ENCODE measurements around the gene KIF3A. TPM values are rescaled to one million over a fixed set of nuclear protein-coding genes. Genes with fewer than 3 reads are reported as not detected.
A peak's percentile ranks its signal among the peaks of the same experiment; 100 is the strongest.

KIF3A gene
- total and polyA plus RNA-seq, 5 donors = 4.2 to 9.8 (median 8.8) TPM

GRCh38 chr5:132667309-132667708 is 70.0 kb downstream of the KIF3A start:
- no peak for ATAC-seq
- intact Hi-C loops (cut with DNase I) = no loop called here
- Histone ChIP-seq H3K27me3 (ENCODE audit: control insufficient read depth, insufficient read depth) (no peaks in the 10 kb centered on the region), H3K27ac (ENCODE audit: low read length) (no peak overlapping the region), H3K9me3 (ENCODE audit: control insufficient read depth, low read length) (no peaks in the 10 kb centered on the region), H3K4me1 (ENCODE audit: control insufficient read depth, insufficient read depth, low read length) (no peaks in the 10 kb centered on the region), H3K4me3 (ENCODE audit: low read length) (no peak overlapping the region)
- WGBS = 90% methylated on average over 10 of the region's 10 CpGs
- no peak for DNase-seq

GRCh38 chr5:132666310-132667123 is 70.8 kb downstream of the KIF3A start:
- DNase-seq = no peak
- 77% methylated on average over 16 of the region's 16 CpGs for WGBS
- H3K4me3 ChIP-seq (ENCODE audit: low read length) = no peak overlapping the region

GRCh38 chr5:132665574-132666080 is 71.7 kb downstream of the KIF3A start:
- WGBS = 86% methylated on average over 21 of the region's 21 CpGs
- no peak overlapping the region for H3K27ac ChIP-seq (ENCODE audit: low read length)
- H3K9me3 ChIP-seq (ENCODE audit: control insufficient read depth, low read length) = no peaks in the 10 kb centered on the region
- no peaks in the 10 kb centered on the region for H3K4me1 ChIP-seq (ENCODE audit: control insufficient read depth, insufficient read depth, low read length)
- H3K27me3 ChIP-seq (ENCODE audit: control insufficient read depth, insufficient read depth) = no peaks in the 10 kb centered on the region
- H3K4me3 ChIP-seq (ENCODE audit: low read length) = no peak overlapping the region
- intact Hi-C loops (cut with DNase I) = no loop called here
- ATAC-seq (no peak), DNase-seq (no peak)

More at GRCh38 chr5:132666310-132667123, 70.8 kb downstream of the KIF3A start:
- intact Hi-C loops (cut with DNase I) = no loop called here
- ATAC-seq = no peak
- Histone ChIP-seq H3K9me3 (ENCODE audit: control insufficient read depth, low read length) (no peaks in the 10 kb centered on the region), H3K27me3 (ENCODE audit: control insufficient read depth, insufficient read depth) (no peaks in the 10 kb centered on the region), H3K4me1 (ENCODE audit: control insufficient read depth, insufficient read depth, low read length) (no peaks in the 10 kb centered on the region), H3K27ac (ENCODE audit: low read length) (no peak overlapping the region)

- WGBS = 98% methylated on average over 9 of the region's 9 CpGs
- no peaks in the 10 kb centered on the region for H3K9me3 ChIP-seq (ENCODE audit: control insufficient read depth, low read length)
- no peak for DNase-seq
- intact Hi-C loops (cut with DNase I) = no loop called here
- H3K27me3 ChIP-seq (ENCODE audit: control insufficient read depth, insufficient read depth) = no peaks in the 10 kb centered on the region
- no peak overlapping the region for H3K4me3 ChIP-seq (ENCODE audit: low read length)
- H3K4me1 ChIP-seq (ENCODE audit: control insufficient read depth, insufficient read depth, low read length) = no peaks in the 10 kb centered on the region
- no peak overlapping the region for H3K27ac ChIP-seq (ENCODE audit: low read length)
- ATAC-seq = no peak
Observed at GRCh38 chr5:132664696-132665209, 72.6 kb downstream of the KIF3A start.

DNA sequence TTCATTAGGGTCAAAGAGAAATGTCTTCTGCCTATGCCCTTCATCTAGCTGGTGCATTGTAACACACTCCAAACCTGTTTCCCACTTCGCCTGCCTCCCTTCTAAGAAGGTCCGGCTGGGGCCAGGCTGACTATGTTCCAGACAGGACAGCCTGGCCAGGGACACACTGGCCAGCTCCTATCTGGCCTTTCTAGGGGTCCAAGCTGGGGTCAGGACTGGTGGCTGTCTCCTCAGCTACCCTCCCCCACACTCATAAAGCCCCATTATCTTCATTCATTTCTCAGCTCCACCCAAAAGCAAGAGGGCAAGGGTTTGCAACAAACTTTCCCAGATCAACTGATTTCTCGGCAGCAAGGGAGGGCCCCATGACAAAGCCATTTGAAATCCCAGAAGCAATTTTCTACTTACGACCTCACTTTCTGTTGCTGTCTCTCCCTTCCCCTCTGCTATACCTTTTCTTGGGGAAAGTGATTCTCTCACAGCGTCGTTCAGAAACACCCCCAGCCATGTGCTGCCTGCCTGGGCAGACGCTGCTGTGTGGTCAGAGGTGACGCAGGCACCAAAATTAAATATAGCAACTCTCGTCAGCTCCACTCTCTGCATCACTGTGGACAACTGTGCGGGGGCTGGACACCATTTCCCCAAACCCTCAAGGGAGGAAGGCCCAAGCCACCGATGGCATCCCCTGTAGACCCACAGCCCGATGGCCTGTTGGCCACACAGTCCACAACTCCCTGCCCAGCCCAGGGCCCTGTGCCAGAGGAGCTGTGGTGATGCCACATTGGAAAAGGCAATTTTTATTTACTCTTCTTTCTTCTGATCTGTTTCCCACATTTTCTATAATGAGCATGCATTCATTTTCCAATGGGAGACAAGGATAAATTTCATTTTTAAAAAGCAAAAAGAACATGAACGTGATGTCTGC is 73.3 kb downstream of the KIF3A start:
- Histone ChIP-seq H3K27ac (ENCODE audit: low read length) (no peak overlapping the region), H3K27me3 (ENCODE audit: control insufficient read depth, insufficient read depth) (no peaks in the 10 kb centered on the region), H3K9me3 (ENCODE audit: control insufficient read depth, low read length) (no peaks in the 10 kb centered on the region), H3K4me1 (ENCODE audit: control insufficient read depth, insufficient read depth, low read length) (no peaks in the 10 kb centered on the region), H3K4me3 (ENCODE audit: low read length) (no peak overlapping the region)
- intact Hi-C loops (cut with DNase I) = no loop called here
- ATAC-seq (peak in 1 of 2 donors; percentile 34), DNase-seq (no peak)
- 64% methylated on average over 13 of the region's 13 CpGs for WGBS

- DNase-seq = no peak
- Histone ChIP-seq H3K27ac (ENCODE audit: low read length) (no peak overlapping the region), H3K27me3 (ENCODE audit: control insufficient read depth, insufficient read depth) (no peaks in the 10 kb centered on the region), H3K4me3 (ENCODE audit: low read length) (no peak overlapping the region), H3K4me1 (ENCODE audit: control insufficient read depth, insufficient read depth, low read length) (no peaks in the 10 kb centered on the region), H3K9me3 (ENCODE audit: control insufficient read depth, low read length) (no peaks in the 10 kb centered on the region)
- WGBS = 74% methylated on average over 25 of the region's 25 CpGs
- ATAC-seq = no peak
- intact Hi-C loops (cut with DNase I) = no loop called here
Observed at GRCh38 chr5:132662925-132663770, 74.2 kb downstream of the KIF3A start.

DNA sequence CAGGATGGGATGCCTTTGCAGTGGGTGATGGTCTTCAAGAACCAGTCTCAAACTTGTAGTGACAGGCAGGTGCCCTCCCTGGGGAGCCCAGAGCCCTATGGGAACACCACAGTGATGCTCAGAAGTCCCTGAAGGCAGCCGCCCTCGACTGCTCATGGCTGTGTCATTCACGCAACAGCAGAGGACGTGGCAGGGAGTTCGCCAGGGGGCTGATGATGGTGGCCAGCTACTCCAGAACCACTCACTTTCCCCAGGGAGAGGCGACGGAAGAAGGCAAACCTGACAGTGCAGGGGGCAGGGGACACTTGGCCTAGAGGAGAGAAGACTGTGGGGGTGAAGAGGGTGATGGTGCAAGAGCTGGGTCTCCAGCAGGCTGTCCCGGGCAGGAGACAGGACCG is 75.3 kb downstream of the KIF3A start:
- H3K27me3 ChIP-seq (ENCODE audit: control insufficient read depth, insufficient read depth) = no peaks in the 10 kb centered on the region
- DNase-seq (no peak), ATAC-seq (no peak)
- H3K4me3 ChIP-seq (ENCODE audit: low read length) = no peak overlapping the region
- no peak overlapping the region for H3K27ac ChIP-seq (ENCODE audit: low read length)
- intact Hi-C loops (cut with DNase I) = no loop called here
- 96% methylated on average over 9 of the region's 9 CpGs for WGBS
- no peaks in the 10 kb centered on the region for H3K9me3 ChIP-seq (ENCODE audit: control insufficient read depth, low read length)
- no peaks in the 10 kb centered on the region for H3K4me1 ChIP-seq (ENCODE audit: control insufficient read depth, insufficient read depth, low read length)

GRCh38 chr5:132661231-132662003 is 75.9 kb downstream of the KIF3A start:
- Histone ChIP-seq H3K4me3 (ENCODE audit: low read length) (no peak overlapping the region), H3K27me3 (ENCODE audit: control insufficient read depth, insufficient read depth) (no peaks in the 10 kb centered on the region), H3K27ac (ENCODE audit: low read length) (no peak overlapping the region), H3K4me1 (ENCODE audit: control insufficient read depth, insufficient read depth, low read length) (no peaks in the 10 kb centered on the region), H3K9me3 (ENCODE audit: control insufficient read depth, low read length) (no peaks in the 10 kb centered on the region)
- no peak for DNase-seq
- WGBS = 81% methylated on average over 12 of the region's 12 CpGs
- intact Hi-C loops (cut with DNase I) = no loop called here
- no peak for ATAC-seq

GRCh38 chr5:132659598-132660493 is 77.5 kb downstream of the KIF3A start:
- WGBS = 92% methylated on average over 23 of the region's 23 CpGs
- Histone ChIP-seq H3K9me3 (ENCODE audit: control insufficient read depth, low read length) (no peaks in the 10 kb centered on the region), H3K4me3 (ENCODE audit: low read length) (no peak overlapping the region), H3K4me1 (ENCODE audit: control insufficient read depth, insufficient read depth, low read length) (no peaks in the 10 kb centered on the region), H3K27me3 (ENCODE audit: control insufficient read depth, insufficient read depth) (no peaks in the 10 kb centered on the region), H3K27ac (ENCODE audit: low read length) (no peak overlapping the region)
- no peak for ATAC-seq
- DNase-seq = no peak
- intact Hi-C loops (cut with DNase I) = no loop called here
